DOHH2 (cell line): ENCODE results near the gene PRRG1.

ENCODE experiments used
- EZH2phosphoT487 ChIP-seq: fragments of 200-600 bp; sonication (generic); IDR thresholded peaks from 2 replicates; pipeline ENCODE4 v1.6.1; 2017; ENCODE audit warnings: borderline replicate concordance, mild to moderate bottlenecking, antibody characterized with exemption, low read length, moderate library complexity, mixed read lengths
- TF ChIP-seq, protein P1 (sequence below): fragments of 200-600 bp; sonication (generic); IDR thresholded peaks from one replicate; pipeline ENCODE4 v1.5.1; 2014; ENCODE audit warnings: antibody characterized with exemption, mild to moderate bottlenecking, low read depth, low read length; ENCODE audit not compliant: poor library complexity, severe bottlenecking

DNA sequence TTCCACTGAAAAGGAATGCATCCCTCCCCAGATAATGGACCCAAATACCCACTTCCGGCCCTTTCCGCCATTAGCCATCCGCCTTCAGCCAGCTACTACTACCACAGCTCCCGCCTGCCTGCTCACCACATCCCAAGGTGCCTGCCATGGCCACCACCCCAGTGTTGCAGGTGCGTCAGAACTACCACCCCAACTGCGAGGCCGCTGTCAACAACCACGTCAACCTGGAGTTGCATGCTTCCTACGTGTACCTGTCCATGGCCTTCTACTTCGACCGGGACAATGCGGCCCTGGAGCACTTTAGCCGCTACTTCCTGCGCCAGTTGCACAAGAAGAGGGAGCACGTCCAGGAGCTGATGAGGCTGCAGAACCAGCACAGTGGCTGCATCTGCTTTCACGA, 92.2 kb downstream of the PRRG1 start:
- TF ChIP-seq, protein P1, sequence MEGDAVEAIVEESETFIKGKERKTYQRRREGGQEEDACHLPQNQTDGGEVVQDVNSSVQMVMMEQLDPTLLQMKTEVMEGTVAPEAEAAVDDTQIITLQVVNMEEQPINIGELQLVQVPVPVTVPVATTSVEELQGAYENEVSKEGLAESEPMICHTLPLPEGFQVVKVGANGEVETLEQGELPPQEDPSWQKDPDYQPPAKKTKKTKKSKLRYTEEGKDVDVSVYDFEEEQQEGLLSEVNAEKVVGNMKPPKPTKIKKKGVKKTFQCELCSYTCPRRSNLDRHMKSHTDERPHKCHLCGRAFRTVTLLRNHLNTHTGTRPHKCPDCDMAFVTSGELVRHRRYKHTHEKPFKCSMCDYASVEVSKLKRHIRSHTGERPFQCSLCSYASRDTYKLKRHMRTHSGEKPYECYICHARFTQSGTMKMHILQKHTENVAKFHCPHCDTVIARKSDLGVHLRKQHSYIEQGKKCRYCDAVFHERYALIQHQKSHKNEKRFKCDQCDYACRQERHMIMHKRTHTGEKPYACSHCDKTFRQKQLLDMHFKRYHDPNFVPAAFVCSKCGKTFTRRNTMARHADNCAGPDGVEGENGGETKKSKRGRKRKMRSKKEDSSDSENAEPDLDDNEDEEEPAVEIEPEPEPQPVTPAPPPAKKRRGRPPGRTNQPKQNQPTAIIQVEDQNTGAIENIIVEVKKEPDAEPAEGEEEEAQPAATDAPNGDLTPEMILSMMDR = no peak
- no peak for TF ChIP-seq EZH2phosphoT487
